Kasumi-1 (cell line): ENCODE measurements around the gene IDUA.
A peak's percentile ranks its signal among the peaks of the same experiment; 100 is the strongest.
"Not testable (repeated sequence)": the region's sequence is repeated elsewhere in the genome, so short reads cannot be mapped to it uniquely, and the experiment has no call there.

ENCODE experiments used
- DNase-seq, 2 experiments: peaks; one replicate each; lab custom pipeline; 2025; lab: John Stamatoyannopoulos, UW

Gene IDUA

GRCh38 chr4:967113-968104, 19.4 kb upstream of the IDUA start:
- DNase-seq, result no peak

DNA sequence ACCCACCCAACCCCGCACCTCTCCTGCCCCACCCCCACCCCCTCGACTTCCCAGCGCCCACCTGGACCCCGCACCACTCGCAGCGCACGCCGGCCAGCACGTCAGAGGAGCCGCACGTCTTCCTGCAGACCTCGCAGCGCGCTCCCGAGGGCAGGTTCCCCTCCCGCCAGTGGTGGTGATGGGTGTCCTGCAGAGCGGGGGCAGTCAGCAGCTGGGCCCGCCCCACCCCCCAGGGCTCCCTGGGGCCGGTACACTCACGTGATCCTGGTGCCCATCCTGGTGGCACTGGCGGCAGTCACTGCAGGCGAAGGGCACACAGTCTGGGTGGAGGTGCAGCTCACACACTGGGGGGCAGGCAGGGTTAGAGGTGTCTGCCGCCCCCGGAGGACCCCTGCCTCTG, 18.6 kb upstream of the IDUA start:
- DNase-seq, result no peak

DNA sequence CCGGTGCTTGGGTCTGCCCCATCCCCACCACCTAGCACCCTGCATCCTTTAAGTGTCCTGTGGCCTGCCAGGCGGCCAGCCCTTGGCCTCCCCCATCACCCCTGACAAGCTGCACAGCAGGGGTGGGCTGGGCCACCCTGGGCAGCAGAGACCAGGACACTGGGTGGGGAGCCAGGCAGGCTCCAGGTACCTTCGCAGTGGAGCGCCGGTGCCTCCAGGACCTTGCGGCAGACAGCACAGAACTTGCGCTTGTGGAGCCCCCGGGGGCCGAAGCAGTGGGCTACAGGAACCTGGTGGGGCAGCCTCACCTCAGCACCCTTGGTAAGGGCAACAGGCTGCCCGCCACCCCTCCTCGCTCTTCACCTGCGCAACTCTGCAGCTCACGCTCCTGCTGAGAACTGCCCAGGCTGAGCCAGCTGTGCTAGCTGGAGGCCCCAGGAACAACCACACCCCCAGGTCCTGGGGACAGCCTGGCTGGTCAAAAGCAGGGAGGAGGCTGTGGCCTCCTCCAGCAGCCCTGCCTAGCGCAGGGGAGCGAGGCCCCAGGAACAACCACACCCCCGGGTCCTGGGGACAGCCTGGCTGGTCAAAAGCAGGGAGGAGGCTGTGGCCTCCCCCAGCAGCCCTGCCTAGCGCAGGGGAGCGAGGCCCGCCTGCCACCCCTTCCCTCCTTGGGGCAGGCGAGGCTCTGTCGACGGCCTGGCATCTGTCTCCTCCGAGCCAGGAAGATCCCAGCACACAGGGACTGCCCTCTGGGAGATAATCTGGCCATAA, 18.0 kb upstream of the IDUA start:
- DNase-seq, result no peak

DNA sequence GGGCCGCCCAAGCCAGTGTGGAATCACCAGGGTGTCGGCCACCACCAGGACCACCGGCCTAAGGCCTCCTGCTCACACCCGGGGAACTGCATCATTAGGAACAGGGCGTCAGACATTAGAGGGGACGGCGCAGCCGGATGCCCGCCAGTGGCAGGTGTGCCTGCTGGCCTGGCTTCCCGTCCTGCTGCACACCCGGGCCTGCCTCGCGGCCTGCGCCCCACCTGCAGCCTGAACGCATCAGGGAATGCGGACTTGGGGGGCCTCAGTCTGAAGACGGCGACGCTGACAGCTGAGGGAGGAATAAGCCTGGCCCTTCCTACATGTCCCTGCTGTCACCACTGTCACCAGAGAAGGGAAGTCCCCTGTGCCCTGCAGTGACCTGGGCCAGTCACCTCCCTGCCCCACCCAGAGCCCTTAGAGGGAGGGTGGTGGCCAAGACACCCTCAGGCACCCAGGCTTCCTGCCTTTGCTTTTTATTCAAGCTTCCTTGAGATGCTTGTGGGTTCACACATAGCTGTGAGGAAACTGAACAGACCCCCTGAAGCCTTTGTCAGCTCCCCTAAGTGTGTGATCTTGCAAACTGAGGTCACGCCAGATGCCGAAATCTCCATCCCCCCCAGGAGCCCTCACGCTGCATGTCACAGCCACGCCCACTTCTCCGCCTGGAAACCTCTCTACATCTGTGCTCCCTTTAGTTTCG, 16.6 kb upstream of the IDUA start:
- DNase-seq, result no peak

DNA sequence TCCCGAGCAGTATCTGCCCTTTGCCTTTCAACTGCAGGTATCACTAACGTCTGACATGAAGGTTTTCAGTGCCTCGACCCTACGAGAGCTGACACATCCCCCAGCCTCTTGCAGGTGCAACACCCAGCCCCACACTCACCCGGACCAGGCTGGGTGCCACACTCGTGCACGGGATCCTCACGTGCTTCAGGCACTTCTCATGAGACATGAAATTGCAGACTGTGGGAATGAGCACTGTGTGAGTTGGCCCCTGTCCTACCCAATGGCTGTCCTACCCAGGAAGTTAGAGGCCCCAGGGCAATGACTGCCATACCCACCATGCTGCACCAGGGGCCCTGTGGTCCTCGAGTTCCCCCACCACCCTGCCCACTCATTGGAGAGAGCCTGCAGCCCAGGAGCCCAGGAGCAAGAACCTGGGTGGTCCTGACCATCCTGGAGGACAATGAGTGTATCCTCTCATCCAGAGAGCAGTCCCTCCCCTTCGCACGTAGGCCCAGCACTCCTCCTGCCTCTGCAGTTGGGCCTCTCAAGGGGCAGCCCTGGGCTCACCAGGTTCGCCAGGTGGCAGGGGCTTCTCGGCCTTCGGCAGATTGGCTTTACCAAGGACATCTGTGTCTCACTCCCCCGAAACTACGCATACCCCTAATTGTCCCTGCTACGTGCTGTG, 15.9 kb upstream of the IDUA start:
- DNase-seq, result no peak

- no peak for DNase-seq
Measured at GRCh38 chr4:971666-972500, 15.0 kb upstream of the IDUA start.

DNA sequence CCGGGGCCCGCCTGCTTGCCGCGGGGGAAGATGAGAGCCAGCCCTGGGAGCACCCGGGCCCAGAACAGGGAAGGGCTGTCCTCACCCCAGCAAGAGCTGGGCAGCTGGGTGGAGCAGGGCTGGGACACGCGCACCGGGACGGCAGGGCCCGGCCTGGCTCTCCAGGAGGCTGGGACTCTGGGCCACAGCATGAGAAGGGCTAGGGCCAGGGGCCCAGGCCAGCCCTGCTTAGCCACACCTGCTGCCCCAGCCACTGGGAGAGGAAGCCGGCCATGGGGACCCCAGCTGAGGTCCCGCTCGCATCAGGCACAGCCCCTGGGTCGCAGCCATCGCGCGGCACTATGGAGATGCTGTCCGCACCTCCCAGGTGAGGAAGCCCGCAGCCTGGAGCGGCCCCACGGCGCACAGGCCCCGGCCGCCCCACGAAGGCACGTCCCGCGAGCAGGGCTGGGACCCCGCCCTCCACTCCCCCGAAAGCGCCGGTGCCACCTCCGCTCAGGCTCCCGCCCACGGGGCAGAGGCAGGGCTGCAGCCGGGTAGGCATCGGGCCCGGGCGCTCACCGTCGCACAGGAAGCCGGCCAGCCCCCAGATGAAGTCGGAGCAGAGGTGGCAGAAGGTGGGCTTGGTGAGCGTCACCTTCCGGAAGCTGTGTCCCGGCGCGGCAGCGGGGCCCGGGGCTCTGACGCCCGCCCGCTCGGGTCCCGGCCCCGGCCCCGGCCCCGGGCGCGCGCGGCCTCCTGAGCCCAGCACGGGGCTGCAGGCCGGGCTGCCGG, 14.0 kb upstream of the IDUA start:
- no peak for DNase-seq

DNA sequence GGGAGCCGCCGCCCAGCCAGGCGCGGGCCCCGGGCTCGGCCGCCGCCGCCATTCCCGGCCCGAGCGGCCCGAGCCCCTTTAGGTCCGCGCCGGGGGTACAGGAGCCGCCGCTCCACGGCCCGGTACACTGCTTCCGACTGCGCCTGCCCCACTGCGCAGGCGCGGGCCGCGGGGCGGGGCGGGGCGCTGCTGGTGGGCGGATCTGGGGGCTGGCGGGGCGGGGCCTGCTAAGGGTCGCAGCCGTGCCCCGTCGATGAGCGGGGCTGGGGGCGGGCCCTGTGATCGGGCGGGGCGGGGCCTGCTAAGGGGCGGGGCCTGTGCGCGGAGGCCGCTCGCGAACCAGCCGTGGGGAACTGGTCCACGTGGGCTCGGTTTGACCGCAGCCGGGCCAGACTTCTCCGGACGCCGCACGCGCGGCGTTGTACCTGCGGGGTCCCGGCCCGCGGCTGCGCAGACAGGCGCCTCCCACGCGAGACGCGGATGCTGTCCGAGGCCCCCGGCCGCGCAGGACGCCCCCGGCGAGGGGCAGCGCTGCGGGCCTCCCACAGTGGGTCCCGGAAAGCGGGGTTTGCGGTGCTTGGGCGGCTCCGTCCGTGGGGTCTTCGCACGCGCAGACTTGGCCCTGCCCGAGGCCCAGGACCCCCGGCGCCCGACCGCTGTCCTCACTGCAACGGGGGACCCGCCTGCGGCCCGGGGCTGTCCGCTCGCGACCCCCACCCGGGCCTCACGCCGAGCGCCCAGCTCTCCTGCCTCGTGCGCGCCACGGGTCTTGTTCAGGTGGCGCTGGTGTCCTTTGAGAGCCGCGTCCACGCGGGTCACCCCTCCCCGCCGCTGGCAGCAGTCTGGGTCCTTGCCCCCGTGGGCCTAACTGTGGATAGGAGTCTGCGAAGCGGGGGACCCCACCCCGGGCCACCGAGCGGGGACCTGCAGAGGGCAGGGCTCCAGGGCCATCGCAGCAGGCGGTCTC, 13.1 kb upstream of the IDUA start, which contains the start of gene DGKQ:
DGKQ (minus strand) TSS at position 139 of the 967 bp plus-strand sequence; CDS start at position 52, 87 bp downstream.
- DNase-seq, result peak; percentile 40 to 53

DNA sequence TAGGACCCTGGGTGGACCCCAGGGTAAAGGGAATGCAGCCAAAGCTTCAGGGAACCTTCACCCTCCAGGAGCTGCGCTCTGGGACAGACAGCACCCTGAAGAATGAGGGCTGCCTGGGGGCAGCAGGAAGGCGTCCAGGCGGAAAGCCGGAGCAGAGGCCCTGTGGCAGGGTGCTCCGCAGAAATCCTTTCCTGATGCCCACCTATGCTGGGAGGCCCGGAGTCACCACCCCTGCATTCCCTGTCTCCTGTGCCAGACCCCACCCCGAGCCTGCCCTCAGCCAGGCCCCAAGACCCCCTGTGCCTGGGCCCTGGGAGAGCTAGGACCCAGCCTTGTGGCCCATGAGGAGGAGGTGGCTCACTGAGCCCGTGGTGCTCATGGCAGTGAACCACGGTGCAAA, 12.2 kb upstream of the IDUA start:
- DNase-seq, result no peak

GRCh38 chr4:976016-976415, 10.8 kb upstream of the IDUA start:
- DNase-seq, result not testable (repeated sequence)

- peak; percentile 49 to 63 for DNase-seq
Measured at GRCh38 chr4:978957-979701, 7.7 kb upstream of the IDUA start.

DNA sequence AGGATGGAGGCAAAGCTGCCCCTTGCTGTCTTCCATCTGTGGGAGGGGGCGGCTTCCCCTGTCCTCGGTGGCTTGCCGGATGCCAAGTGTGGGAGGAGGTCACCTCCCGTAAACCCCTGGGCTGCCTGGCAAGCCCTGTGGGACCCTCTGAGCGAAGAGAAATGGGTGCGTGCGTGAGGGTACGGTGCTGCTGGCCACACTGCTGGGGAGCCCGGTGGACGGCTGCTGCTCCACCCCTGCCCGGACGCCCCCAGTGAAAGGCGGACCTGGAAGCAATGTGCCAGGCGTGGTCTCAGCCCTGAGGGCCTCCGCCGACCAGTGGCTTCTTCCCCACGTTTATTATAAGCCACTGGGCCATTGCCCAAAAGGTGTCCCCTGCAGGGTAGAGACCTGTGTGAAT, 4.6 kb upstream of the IDUA start:
- DNase-seq, result no peak

- no peak for DNase-seq
Measured at GRCh38 chr4:982814-983213, 4.0 kb upstream of the IDUA start.

DNA sequence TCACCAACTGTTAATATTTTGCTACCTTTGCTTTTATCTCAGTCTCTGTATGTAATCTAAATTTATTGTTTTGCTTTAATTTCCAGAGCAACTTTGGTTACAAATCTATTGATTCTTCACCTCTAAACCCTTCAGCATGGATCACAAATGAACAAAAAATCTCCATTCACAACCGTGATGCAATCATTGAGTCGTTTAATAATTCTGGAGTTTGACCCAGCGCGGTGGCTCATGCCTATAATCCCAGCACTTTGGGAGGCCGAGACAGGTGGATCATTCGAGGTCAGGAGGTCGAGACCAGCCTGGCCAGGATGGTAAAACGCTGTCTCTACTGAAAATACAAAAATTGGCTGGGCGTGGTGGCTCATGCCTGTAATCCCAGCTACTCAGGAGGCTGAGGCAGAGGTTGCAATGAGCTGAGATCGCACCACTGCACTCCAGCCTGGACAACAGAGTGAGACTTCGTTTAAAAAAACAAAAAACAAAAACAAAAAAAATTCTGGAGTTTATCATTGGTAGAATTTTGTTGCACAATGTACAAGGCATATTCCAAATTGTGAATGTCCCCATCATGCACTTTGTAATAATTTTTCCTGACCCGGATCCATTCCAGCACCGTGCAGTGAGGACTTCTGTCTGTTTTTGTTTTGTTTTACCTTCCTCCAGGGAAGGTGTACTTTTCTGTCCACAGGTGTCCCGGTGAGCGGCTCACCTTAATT, 2.3 kb upstream of the IDUA start:
- no peak for DNase-seq

DNA sequence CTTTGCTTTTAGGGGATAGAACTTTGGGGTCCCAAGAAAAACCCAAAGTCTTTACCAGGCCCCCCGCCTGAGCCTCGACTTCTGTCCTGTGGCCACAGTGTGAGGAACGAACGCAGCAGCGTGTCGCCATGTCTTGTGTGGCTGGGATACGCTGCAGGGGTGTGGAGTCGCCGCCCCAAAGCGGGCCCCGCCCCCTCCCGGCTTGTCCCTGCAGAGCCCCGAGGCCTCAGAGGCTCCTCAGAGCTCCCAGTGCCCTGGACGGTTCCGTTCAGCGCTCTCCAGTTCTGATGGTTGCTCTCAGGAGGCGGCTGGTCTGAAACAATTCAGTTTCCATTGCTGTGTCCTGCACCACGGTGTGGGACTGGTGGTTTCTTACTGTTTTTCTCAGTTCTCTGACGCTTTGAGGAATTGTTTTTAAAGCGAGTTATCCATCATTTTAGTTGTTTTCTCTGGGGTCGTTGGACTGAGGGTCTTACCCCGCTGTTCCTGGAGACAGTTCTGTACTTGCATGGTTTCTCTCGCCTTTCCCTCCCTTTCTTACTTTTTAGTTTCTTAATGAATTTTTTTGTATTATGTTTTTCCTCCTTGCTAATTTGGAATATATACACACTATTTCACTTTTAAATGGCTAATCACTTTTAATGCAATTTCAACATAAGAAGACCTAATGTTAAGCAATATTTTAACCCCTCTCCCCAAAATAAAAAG, 1.6 kb upstream of the IDUA start:
- DNase-seq, result no peak

DNA sequence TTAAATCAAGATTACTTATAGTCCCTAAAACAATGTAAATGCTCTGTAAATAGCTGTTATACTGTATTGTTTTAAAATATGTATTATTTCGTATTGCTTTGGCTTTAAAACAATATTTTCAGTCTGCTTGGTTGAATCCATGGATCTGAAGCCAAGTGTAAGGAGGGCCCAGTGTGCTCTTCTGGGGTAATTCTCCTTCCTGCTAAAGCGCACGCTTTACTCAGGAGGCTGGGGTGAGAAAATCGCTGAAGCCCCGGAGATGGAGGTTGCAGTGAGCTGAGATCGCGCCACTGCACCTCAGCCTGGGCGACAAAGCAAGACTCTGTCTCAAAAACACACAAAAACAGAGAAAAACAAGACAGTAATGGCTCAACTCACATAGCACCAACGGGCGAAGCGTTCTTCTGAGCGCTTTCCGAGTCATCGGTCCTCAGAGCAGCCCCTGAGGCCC, 391 bp upstream of the IDUA start:
- peak in 1 of 2 experiments; percentile 58 for DNase-seq
